Activated T-cell treated with anti-CD3 and anti-CD28 coated beads, Interleukin-2, amount 50 U/mL, for 24 hours (primary cell): ENCODE data around the gene PAPSS2.
"Not testable (repeated sequence)": the region's sequence is repeated elsewhere in the genome, so short reads cannot be mapped to it uniquely, and the experiment has no call there.

ENCODE experiments used
- DNase-seq: peaks from one replicate; pipeline ENCODE4 v3.0.0-alpha.2; 2020
- H3K27ac Mint-ChIP-seq: 2 replicates; pipeline ENCODE4 v1.8.0; 2020; ENCODE audit warnings: mild to moderate bottlenecking, mixed read lengths
- H3K27me3 Mint-ChIP-seq: 2 replicates; pipeline ENCODE4 v1.8.0; 2020; ENCODE audit warnings: mixed read lengths
- H3K36me3 Mint-ChIP-seq: 2 replicates; pipeline ENCODE4 v1.8.0; 2020; ENCODE audit warnings: low read depth, mixed read lengths
- H3K4me1 Mint-ChIP-seq: 2 replicates; pipeline ENCODE4 v1.8.0; 2020; ENCODE audit warnings: low read depth, mixed read lengths
- H3K4me3 Mint-ChIP-seq: 2 replicates; pipeline ENCODE4 v1.8.0; 2020; ENCODE audit warnings: mild to moderate bottlenecking, moderate library complexity, mixed read lengths
- H3K9me3 Mint-ChIP-seq: 2 replicates; pipeline ENCODE4 v1.8.0; 2020; ENCODE audit warnings: mixed read lengths

Gene PAPSS2

GRCh38 chr10:87659571-87660483 is at the start of gene PAPSS2:
Gene PAPSS2 (plus strand): TSS chr10:87659878. CDS start chr10:87659982, 104 bp downstream.
- peak within 1 kb of the TSS; percentile 77 for H3K4me3 Mint-ChIP-seq
- H3K9me3 Mint-ChIP-seq: no peaks in the 10 kb centered on the region
- DNase-seq: peak; percentile 53
- H3K27me3 Mint-ChIP-seq: peaks cover 81% of the 10 kb centered on the region
- no peak within 1 kb of the TSS for H3K27ac Mint-ChIP-seq
- no peaks in the 10 kb centered on the region for H3K36me3 Mint-ChIP-seq
- H3K4me1 Mint-ChIP-seq: peaks cover 14% of the 10 kb centered on the region

DNA sequence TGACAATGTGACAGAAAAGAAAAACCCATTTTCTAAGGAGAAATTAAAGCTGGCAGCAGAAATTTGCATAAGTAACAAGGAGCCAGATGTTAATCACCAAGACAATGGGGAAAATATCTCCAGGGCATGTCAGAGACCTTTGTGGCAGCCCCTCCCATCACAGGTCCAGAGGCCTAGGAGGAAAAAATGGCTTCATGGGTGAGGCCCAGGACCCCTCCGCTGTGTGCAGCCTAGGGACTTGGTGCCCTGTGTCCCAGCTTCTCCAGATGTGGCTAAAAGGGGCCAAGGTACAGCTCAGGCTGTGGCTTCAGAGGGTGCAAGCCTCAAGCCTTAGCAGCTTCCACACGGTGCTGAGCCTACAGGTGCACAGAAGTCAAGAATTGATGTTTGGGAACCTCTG is 48.3 kb upstream of the PAPSS2 start:
- DNase-seq, H3K36me3 Mint-ChIP-seq, H3K27ac Mint-ChIP-seq, H3K9me3 Mint-ChIP-seq, H3K27me3 Mint-ChIP-seq, H3K4me3 Mint-ChIP-seq, H3K4me1 Mint-ChIP-seq: not testable (repeated sequence)

- Mint-ChIP-seq H3K4me3 (no peak overlapping the region), H3K9me3 (peaks cover 3% of the 10 kb centered on the region), H3K36me3 (no peaks in the 10 kb centered on the region), H3K4me1 (no peaks in the 10 kb centered on the region), H3K27me3 (peaks cover 2% of the 10 kb centered on the region), H3K27ac (no peak overlapping the region)
- no peak for DNase-seq
These were observed 47.6 kb upstream of the PAPSS2 start for GRCh38 chr10:87612115-87612514.

DNA sequence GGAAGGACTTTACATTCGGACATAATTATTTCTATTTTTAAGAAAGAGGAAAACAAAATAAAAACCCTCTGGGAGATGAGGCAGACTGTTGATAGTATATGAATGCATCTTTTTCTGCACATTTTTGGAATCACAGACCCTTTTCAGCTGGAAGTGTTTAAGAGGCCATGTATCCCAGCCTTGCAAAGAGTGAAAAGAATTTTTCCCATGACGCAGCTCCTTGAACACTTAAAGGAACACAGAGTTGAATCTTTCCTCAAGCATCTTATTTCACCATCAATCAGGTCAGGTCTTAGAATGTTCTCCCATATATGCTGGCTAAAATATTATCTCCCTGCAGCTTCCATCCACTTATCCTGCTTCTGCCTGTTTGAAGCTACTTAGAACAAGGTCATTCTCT is 45.9 kb upstream of the PAPSS2 start:
- H3K27me3 Mint-ChIP-seq: peaks cover 13% of the 10 kb centered on the region
- H3K27ac Mint-ChIP-seq: no peak overlapping the region
- peaks cover 3% of the 10 kb centered on the region for H3K9me3 Mint-ChIP-seq
- DNase-seq: no peak
- no peaks in the 10 kb centered on the region for H3K4me1 Mint-ChIP-seq
- H3K36me3 Mint-ChIP-seq: no peaks in the 10 kb centered on the region
- no peak overlapping the region for H3K4me3 Mint-ChIP-seq

GRCh38 chr10:87615856-87616255 is 43.8 kb upstream of the PAPSS2 start:
- no peak overlapping the region for H3K4me3 Mint-ChIP-seq
- H3K9me3 Mint-ChIP-seq: peaks cover 3% of the 10 kb centered on the region
- H3K27me3 Mint-ChIP-seq: peaks cover 25% of the 10 kb centered on the region
- no peak for DNase-seq
- no peaks in the 10 kb centered on the region for H3K36me3 Mint-ChIP-seq
- H3K27ac Mint-ChIP-seq: no peak overlapping the region
- H3K4me1 Mint-ChIP-seq: no peaks in the 10 kb centered on the region

DNA sequence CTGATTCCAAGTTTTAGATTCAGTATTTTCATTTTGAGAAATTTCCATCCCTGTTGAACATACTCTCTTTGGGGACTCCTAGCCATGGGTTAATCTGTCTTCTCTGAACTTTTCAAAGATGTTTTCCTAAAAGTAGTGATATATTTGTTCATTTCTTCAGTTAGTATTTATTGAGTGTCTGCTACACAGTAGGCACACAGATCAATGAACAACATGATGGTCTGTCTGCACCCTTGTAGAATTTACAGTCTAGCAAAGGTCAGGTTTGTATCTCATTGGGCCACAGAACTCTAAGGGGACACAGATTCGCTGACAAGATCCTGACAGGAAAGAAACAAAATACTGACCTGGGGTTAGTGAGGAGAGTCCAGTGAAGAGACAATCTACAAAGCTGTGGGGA is 42.2 kb upstream of the PAPSS2 start:
- Mint-ChIP-seq H3K9me3 (no peaks in the 10 kb centered on the region), H3K36me3 (no peaks in the 10 kb centered on the region), H3K27ac (no peak overlapping the region), H3K27me3 (peaks cover 30% of the 10 kb centered on the region), H3K4me1 (no peaks in the 10 kb centered on the region), H3K4me3 (no peak overlapping the region)
- DNase-seq: no peak

DNA sequence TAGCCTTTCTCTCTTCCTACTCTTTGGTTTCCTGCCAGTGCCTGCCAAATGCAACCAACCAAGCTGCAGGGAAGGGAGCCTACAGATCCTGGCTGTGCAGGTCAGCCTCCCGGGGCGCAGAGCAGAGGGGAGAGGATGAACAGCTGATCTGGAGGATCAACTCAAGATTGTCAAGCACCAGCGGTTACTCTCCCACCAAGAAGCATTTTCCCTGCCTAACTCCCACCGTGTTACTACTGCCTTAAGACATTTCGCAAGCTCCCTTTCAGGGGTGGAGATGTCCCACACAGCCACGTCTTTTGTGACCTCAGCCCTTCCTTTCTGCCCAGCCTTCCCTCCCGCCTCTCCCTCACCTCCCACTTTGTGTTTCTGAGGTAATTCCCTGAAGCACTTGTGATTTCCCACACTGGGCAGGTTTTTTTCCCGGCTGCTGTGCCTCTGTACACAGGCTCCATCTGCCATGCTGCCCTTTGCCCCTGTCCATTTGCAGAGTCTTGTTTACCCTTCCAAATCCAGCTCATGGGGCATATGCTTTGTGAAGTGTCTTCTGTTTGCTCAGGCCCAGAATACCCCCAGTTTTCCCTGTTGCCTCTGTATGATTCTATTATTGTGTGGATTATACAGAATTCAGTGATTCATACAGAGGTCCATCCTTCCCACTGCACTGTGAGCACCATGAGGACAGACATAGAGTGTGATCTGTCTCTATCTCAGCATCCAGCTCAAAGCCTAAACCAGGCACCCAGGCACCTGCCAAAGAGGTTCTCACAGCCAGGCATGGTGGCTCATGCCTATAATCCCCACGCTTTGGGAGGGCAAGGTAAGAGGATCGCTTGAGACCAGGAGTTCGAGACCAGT is 40.9 kb upstream of the PAPSS2 start:
- Mint-ChIP-seq H3K27me3 (peaks cover 31% of the 10 kb centered on the region), H3K4me1 (no peaks in the 10 kb centered on the region), H3K4me3 (no peak overlapping the region), H3K36me3 (no peaks in the 10 kb centered on the region), H3K27ac (no peak overlapping the region), H3K9me3 (no peaks in the 10 kb centered on the region)
- no peak for DNase-seq

DNA sequence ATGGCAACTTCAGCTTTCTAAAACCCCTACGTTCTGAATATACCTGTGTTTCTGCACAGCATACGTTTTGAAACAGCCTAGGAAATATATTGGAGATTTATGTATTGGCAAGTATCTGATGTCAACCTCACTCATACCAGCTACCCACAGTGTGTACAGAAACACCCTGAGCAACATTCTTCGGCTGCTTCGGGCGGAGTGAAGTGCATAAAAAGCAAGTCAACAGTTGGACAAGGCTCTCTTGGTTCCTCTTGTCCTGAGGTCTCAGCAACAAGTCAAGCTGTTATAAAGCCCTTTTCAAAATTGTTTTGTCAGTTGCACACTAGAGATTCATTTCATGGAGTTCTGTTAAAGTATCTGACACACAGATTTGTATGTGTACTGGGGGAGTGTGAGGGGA is 40.0 kb upstream of the PAPSS2 start:
- no peaks in the 10 kb centered on the region for H3K36me3 Mint-ChIP-seq
- H3K27me3 Mint-ChIP-seq: peaks cover 31% of the 10 kb centered on the region
- H3K4me3 Mint-ChIP-seq: no peak overlapping the region
- no peaks in the 10 kb centered on the region for H3K4me1 Mint-ChIP-seq
- no peaks in the 10 kb centered on the region for H3K9me3 Mint-ChIP-seq
- no peak for DNase-seq
- no peak overlapping the region for H3K27ac Mint-ChIP-seq

DNA sequence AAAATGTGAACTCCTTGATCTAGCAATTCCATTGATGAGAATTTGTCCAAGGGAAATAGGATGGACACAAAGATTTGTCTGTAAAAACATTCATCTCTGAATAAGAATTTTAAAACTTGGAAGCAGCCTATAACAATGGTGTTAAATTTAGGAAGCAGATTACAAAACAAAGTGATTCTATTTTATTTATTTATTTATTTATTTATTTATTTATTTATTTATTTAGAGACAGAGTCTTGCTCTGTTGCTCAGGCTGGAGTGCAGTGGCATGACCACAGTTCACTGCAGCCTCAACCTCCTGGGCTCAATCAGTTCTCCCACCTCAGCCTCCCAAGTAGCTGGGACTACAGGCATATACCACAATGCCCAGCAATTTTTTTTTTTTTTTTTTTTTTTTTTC is 38.2 kb upstream of the PAPSS2 start:
- H3K27ac Mint-ChIP-seq, H3K36me3 Mint-ChIP-seq, H3K9me3 Mint-ChIP-seq, H3K4me1 Mint-ChIP-seq, H3K4me3 Mint-ChIP-seq, DNase-seq: not testable (repeated sequence)
- peaks cover 31% of the 10 kb centered on the region for H3K27me3 Mint-ChIP-seq

- Mint-ChIP-seq H3K36me3 (no peaks in the 10 kb centered on the region), H3K4me3 (no peak overlapping the region), H3K27me3 (peaks cover 26% of the 10 kb centered on the region), H3K27ac (no peak overlapping the region), H3K4me1 (no peaks in the 10 kb centered on the region), H3K9me3 (no peaks in the 10 kb centered on the region)
- DNase-seq: no peak
These were observed 37.2 kb upstream of the PAPSS2 start for GRCh38 chr10:87622314-87623004.

- H3K36me3 Mint-ChIP-seq: no peaks in the 10 kb centered on the region
- peaks cover 19% of the 10 kb centered on the region for H3K27me3 Mint-ChIP-seq
- H3K9me3 Mint-ChIP-seq: no peaks in the 10 kb centered on the region
- DNase-seq: no peak
- no peaks in the 10 kb centered on the region for H3K4me1 Mint-ChIP-seq
- H3K27ac Mint-ChIP-seq: no peak overlapping the region
- no peak overlapping the region for H3K4me3 Mint-ChIP-seq
These were observed 36.5 kb upstream of the PAPSS2 start for GRCh38 chr10:87623191-87623590.

DNA sequence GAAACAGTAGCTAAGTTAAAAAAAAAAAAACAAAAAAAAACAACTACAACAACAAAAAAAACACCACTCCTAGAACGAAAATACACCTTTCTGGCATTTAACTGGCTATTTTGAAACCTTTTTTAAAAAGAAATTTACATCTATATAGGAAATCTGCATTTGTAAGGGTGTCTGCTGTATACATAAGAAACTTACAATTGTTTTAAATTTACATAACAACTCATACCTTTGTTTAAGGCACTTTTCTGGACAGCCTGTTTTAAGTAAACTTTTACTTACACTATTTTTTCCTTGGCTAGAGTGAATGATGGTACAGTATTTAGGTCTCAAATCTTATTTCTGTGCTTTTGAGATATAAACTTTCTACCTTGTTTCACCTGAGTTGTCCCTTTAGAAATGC is 34.0 kb upstream of the PAPSS2 start:
- Mint-ChIP-seq H3K27ac (no peak overlapping the region), H3K27me3 (peaks cover 9% of the 10 kb centered on the region), H3K4me1 (no peaks in the 10 kb centered on the region)

GRCh38 chr10:87626422-87626892 is 33.2 kb upstream of the PAPSS2 start:
- no peaks in the 10 kb centered on the region for H3K36me3 Mint-ChIP-seq
- no peaks in the 10 kb centered on the region for H3K9me3 Mint-ChIP-seq
- H3K27me3 Mint-ChIP-seq: peaks cover 3% of the 10 kb centered on the region
- no peak overlapping the region for H3K4me3 Mint-ChIP-seq
- no peak overlapping the region for H3K27ac Mint-ChIP-seq
- H3K4me1 Mint-ChIP-seq: no peaks in the 10 kb centered on the region
- no peak for DNase-seq

More for the DNA sequence above, 34.0 kb upstream of the PAPSS2 start:
- DNase-seq: no peak
- Mint-ChIP-seq H3K36me3 (no peaks in the 10 kb centered on the region), H3K9me3 (no peaks in the 10 kb centered on the region), H3K4me3 (no peak overlapping the region)

GRCh38 chr10:87630171-87630570 is 29.5 kb upstream of the PAPSS2 start:
- Mint-ChIP-seq H3K4me1 (no peaks in the 10 kb centered on the region), H3K4me3 (no peak overlapping the region), H3K36me3 (peaks cover 1% of the 10 kb centered on the region)

More at GRCh38 chr10:87630171-87630570, 29.5 kb upstream of the PAPSS2 start:
- Mint-ChIP-seq H3K27ac (no peak overlapping the region), H3K9me3 (peaks cover 10% of the 10 kb centered on the region), H3K27me3 (peaks cover 3% of the 10 kb centered on the region)
- no peak for DNase-seq
